Mononuclear cell (primary cell): ENCODE measurements around the gene SLC16A8. TPM values are rescaled to one million over a fixed set of nuclear protein-coding genes. Genes with fewer than 3 reads are reported as not detected.
"Not testable (repeated sequence)": the region's sequence is repeated elsewhere in the genome, so short reads cannot be mapped to it uniquely, and the experiment has no call there.

Source experiments
- H3K27me3 ChIP-seq: 2 replicates; pipeline ENCODE4 v1.6.0; 2011; ENCODE audit warnings: low read length, control low read depth; ENCODE audit not compliant: insufficient read depth
- H3K4me1 ChIP-seq: 2 replicates; pipeline ENCODE4 v1.5.1; 2011; ENCODE audit warnings: mild to moderate bottlenecking, low read length, control low read depth; ENCODE audit not compliant: insufficient read depth
- H3K4me3 ChIP-seq: 2 replicates; pipeline ENCODE4 v1.5.1; 2011; ENCODE audit warnings: mild to moderate bottlenecking, low read length, moderate library complexity
- H3K9me3 ChIP-seq: 2 replicates; pipeline ENCODE4 v1.5.1; 2011; ENCODE audit warnings: low read depth, mild to moderate bottlenecking, control low read depth, low read length
- total RNA-seq: library from RNA; depleted of rRNA; stranded (reverse); fragments of >200 nt; gene quantifications from one replicate; pipeline ENCODE4 v1.2.3, GENCODE V29; 2012

Gene SLC16A8
- total RNA-seq, 1 donor = not detected

- Histone ChIP-seq H3K4me3 (no peak overlapping the region), H3K27me3 (peaks cover 27% of the 10 kb centered on the region), H3K9me3 (no peaks in the 10 kb centered on the region), H3K4me1 (peaks cover 11% of the 10 kb centered on the region)
Measured at GRCh38 chr22:38082986-38083710, 836 bp downstream of the SLC16A8 start.

GRCh38 chr22:38081941-38082828 lies 1.8 kb downstream of the SLC16A8 start:
- H3K27me3 ChIP-seq = peaks cover 27% of the 10 kb centered on the region
- H3K4me1 ChIP-seq = peaks cover 11% of the 10 kb centered on the region
- no peak overlapping the region for H3K4me3 ChIP-seq
- no peaks in the 10 kb centered on the region for H3K9me3 ChIP-seq

- H3K4me1 ChIP-seq = peaks cover 11% of the 10 kb centered on the region
- H3K27me3 ChIP-seq = peaks cover 27% of the 10 kb centered on the region
- no peaks in the 10 kb centered on the region for H3K9me3 ChIP-seq
- H3K4me3 ChIP-seq = no peak overlapping the region
Measured at GRCh38 chr22:38081636-38081940, 2.4 kb downstream of the SLC16A8 start.

GRCh38 chr22:38080850-38081635 lies 2.9 kb downstream of the SLC16A8 start:
- Histone ChIP-seq H3K9me3 (no peaks in the 10 kb centered on the region), H3K4me3 (no peak overlapping the region), H3K27me3 (peaks cover 27% of the 10 kb centered on the region), H3K4me1 (peaks cover 11% of the 10 kb centered on the region)

GRCh38 chr22:38080474-38080849 lies 3.5 kb downstream of the SLC16A8 start:
- H3K4me3 ChIP-seq = no peak overlapping the region
- no peaks in the 10 kb centered on the region for H3K9me3 ChIP-seq
- H3K4me1 ChIP-seq = peaks cover 11% of the 10 kb centered on the region
- H3K27me3 ChIP-seq = peaks cover 27% of the 10 kb centered on the region

- peaks cover 27% of the 10 kb centered on the region for H3K27me3 ChIP-seq
- H3K4me1 ChIP-seq = peaks cover 11% of the 10 kb centered on the region
- no peak overlapping the region for H3K4me3 ChIP-seq
- H3K9me3 ChIP-seq = no peaks in the 10 kb centered on the region
Measured at GRCh38 chr22:38079804-38080203, 4.2 kb downstream of the SLC16A8 start.

- not testable (repeated sequence) for H3K4me3 ChIP-seq, H3K9me3 ChIP-seq
- peaks cover 11% of the 10 kb centered on the region for H3K4me1 ChIP-seq
- H3K27me3 ChIP-seq = peaks cover 27% of the 10 kb centered on the region
Measured at GRCh38 chr22:38079208-38079607, 4.8 kb downstream of the SLC16A8 start.

- no peaks in the 10 kb centered on the region for H3K9me3 ChIP-seq
- H3K4me1 ChIP-seq = peaks cover 11% of the 10 kb centered on the region
- peaks cover 26% of the 10 kb centered on the region for H3K27me3 ChIP-seq
- no peak overlapping the region for H3K4me3 ChIP-seq
Measured at GRCh38 chr22:38078046-38078840, 5.7 kb downstream of the SLC16A8 start.

- Histone ChIP-seq H3K4me3 (no peak overlapping the region), H3K27me3 (peaks cover 21% of the 10 kb centered on the region), H3K4me1 (peaks cover 11% of the 10 kb centered on the region), H3K9me3 (no peaks in the 10 kb centered on the region)
Measured at GRCh38 chr22:38077595-38077994, 6.4 kb downstream of the SLC16A8 start.

GRCh38 chr22:38077096-38077495 lies 6.9 kb downstream of the SLC16A8 start:
- H3K4me1 ChIP-seq = peaks cover 8% of the 10 kb centered on the region
- no peak overlapping the region for H3K4me3 ChIP-seq
- peaks cover 17% of the 10 kb centered on the region for H3K27me3 ChIP-seq
- H3K9me3 ChIP-seq = no peaks in the 10 kb centered on the region

GRCh38 chr22:38075961-38076360 lies 8.0 kb downstream of the SLC16A8 start:
- no peaks in the 10 kb centered on the region for H3K4me1 ChIP-seq
- H3K9me3 ChIP-seq = no peaks in the 10 kb centered on the region
- H3K27me3 ChIP-seq = peaks cover 8% of the 10 kb centered on the region
- no peak overlapping the region for H3K4me3 ChIP-seq

GRCh38 chr22:38075105-38075825 lies 8.7 kb downstream of the SLC16A8 start:
- H3K27me3 ChIP-seq = peaks cover 2% of the 10 kb centered on the region
- no peaks in the 10 kb centered on the region for H3K4me1 ChIP-seq
- H3K4me3 ChIP-seq = no peak overlapping the region
- H3K9me3 ChIP-seq = no peaks in the 10 kb centered on the region

GRCh38 chr22:38074181-38075104 lies 9.5 kb downstream of the SLC16A8 start:
- no peaks in the 10 kb centered on the region for H3K4me1 ChIP-seq

More at GRCh38 chr22:38074181-38075104, 9.5 kb downstream of the SLC16A8 start:
- Histone ChIP-seq H3K4me3 (no peak overlapping the region), H3K27me3 (no peaks in the 10 kb centered on the region), H3K9me3 (no peaks in the 10 kb centered on the region)
